ENCODE data around the gene FHIP1A. TPM values are rescaled to one million over a fixed set of nuclear protein-coding genes. Genes with fewer than 3 reads are reported as not detected.

The FHIP1A gene
- polyA plus RNA-seq, 1 of the 3 experiments (the other 2 are of a cell fraction) = 1.3 TPM

DNA sequence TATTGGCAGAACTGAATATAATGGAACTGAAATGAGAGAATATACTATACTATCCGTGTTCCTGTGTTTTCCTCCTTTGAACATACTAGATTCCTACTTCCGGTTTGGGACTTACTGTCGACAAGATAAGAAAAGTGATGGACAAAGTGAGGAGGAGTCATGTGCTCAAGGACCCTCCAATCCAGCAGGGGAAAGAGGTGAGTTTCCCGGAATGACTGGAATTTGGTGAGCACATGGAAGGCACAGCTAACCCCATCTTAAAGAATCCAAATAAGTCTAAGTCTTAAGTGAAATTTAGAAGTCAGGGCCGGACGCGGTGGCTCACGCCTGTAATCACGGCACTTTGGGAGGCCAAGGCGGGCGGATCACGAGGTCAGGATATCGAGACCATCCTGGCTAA, 47.0 kb upstream of the FHIP1A start:
- no peaks in the 10 kb centered on the region for H3K9me3 ChIP-seq
- no peaks in the 10 kb centered on the region for H3F3A ChIP-seq (replicated peaks; ENCODE audit: insufficient read depth)
- no peaks in the 10 kb centered on the region for H3K36me3 ChIP-seq (replicated peaks in 1 of 2; ENCODE audit: control insufficient read depth in 1 of 2, insufficient read depth in 2 of 2, low read length in 1 of 2)
- H4K20me1 ChIP-seq (ENCODE audit: insufficient read depth) = no peaks in the 10 kb centered on the region
- H3K4me2 ChIP-seq = no peak overlapping the region
- peaks cover 0 to 5% of the 10 kb centered on the region in 2 experiments; a peak in 1 of 4 replicates for H3K4me1 ChIP-seq (ENCODE audit: control insufficient read depth in 1 of 2, insufficient read depth in 2 of 2, low read depth in 1 of 2, low read length in 1 of 2)
- peak overlapping the region; percentile 71; the same call in 1 of the 2 replicates for H2AFZ ChIP-seq (ENCODE audit: low read depth)
- no peaks in the 10 kb centered on the region for H3K27me3 ChIP-seq (ENCODE audit: insufficient read depth)
- no peaks in the 10 kb centered on the region for H3K79me2 ChIP-seq (ENCODE audit: insufficient read depth)
- no peak overlapping the region for H3K9ac ChIP-seq
- CTCF ChIA-PET = interaction anchor here (0.7 to 3.9 kb wide), 8 partner anchors 38 to 265 kb away, joined by 4 to 18 read pairs (median 6); partner anchors contain the start of gene PRSS48
- H3K27ac ChIP-seq (ENCODE audit: low read depth in 2 of 2, low read length in 1 of 2) = no peak overlapping the region
- no peaks in the 10 kb centered on the region for H3K9me2 ChIP-seq
- WGBS (ENCODE audit: low lambda C conversion rate) = 90% methylated on average over 13 of the region's 13 CpGs
- TF ChIP-seq CHD2 (IDR thresholded peaks at IDR 0.05; ENCODE audit: low read length, partially characterized antibody) (no peak), GATA2 (CRISPR knock-in tag; IDR thresholded peaks at IDR 0.05) (no peak), JUND (IDR thresholded peaks at IDR 0.05) (no peak), NFIC (IDR thresholded peaks at IDR 0.05; ENCODE audit: borderline replicate concordance) (no peak), MXI1 (IDR thresholded peaks at IDR 0.05; ENCODE audit: low read depth, low read length) (no peak), IRF3 (IDR thresholded peaks at IDR 0.05; ENCODE audit: low read depth, low read length) (no peak), POLR2AphosphoS5 (IDR thresholded peaks at IDR 0.05; ENCODE audit: low read depth, low read length) (no peak), RXRA (IDR thresholded peaks at IDR 0.05; ENCODE audit: borderline replicate concordance, low read depth) (no peak), RCOR1 (IDR thresholded peaks at IDR 0.05; ENCODE audit: low read length) (no peak), NRF1 (IDR thresholded peaks at IDR 0.05; ENCODE audit: low read depth, low read length) (no peak), FOSL2 (IDR thresholded peaks at IDR 0.05; ENCODE audit: borderline replicate concordance, low read depth) (no peak), ELF1 (IDR thresholded peaks at IDR 0.05) (no peak)
- TF ChIP-seq, protein P1, sequence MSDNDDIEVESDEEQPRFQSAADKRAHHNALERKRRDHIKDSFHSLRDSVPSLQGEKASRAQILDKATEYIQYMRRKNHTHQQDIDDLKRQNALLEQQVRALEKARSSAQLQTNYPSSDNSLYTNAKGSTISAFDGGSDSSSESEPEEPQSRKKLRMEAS (IDR thresholded peaks at IDR 0.05; ENCODE audit: low read depth) = no peak
- TF ChIP-seq, protein P2, sequence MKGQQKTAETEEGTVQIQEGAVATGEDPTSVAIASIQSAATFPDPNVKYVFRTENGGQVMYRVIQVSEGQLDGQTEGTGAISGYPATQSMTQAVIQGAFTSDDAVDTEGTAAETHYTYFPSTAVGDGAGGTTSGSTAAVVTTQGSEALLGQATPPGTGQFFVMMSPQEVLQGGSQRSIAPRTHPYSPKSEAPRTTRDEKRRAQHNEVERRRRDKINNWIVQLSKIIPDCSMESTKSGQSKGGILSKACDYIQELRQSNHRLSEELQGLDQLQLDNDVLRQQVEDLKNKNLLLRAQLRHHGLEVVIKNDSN (IDR thresholded peaks at IDR 0.05; ENCODE audit: borderline replicate concordance, low read depth) = no peak
- no peak overlapping the region for H3K4me3 ChIP-seq (ENCODE audit: low read depth in 2 of 2, low read length in 1 of 2)
- POLR2A ChIA-PET = no interaction called here
- DNase-seq = no peak

- Histone ChIP-seq H3F3A (replicated peaks; ENCODE audit: insufficient read depth) (no peaks in the 10 kb centered on the region), H3K4me1 (ENCODE audit: control insufficient read depth in 1 of 2, insufficient read depth in 2 of 2, low read depth in 1 of 2, low read length in 1 of 2) (peaks cover 0 to 5% of the 10 kb centered on the region in 2 experiments; a peak in 1 of 4 replicates), H3K9me3 (no peaks in the 10 kb centered on the region), H2AFZ (ENCODE audit: low read depth) (peak overlapping the region; percentile 73; the same call in 1 of the 2 replicates), H3K27ac (ENCODE audit: low read depth in 2 of 2, low read length in 1 of 2) (no peak overlapping the region), H3K9ac (no peak overlapping the region), H4K20me1 (ENCODE audit: insufficient read depth) (no peaks in the 10 kb centered on the region), H3K4me3 (ENCODE audit: low read depth in 2 of 2, low read length in 1 of 2) (peak overlapping the region in 1 of 2 experiments; percentile 46; a peak in 1 of 4 replicates), H3K79me2 (ENCODE audit: insufficient read depth) (no peaks in the 10 kb centered on the region), H3K4me2 (no peak overlapping the region), H3K9me2 (no peaks in the 10 kb centered on the region), H3K36me3 (replicated peaks in 1 of 2; ENCODE audit: control insufficient read depth in 1 of 2, insufficient read depth in 2 of 2, low read length in 1 of 2) (no peaks in the 10 kb centered on the region), H3K27me3 (ENCODE audit: insufficient read depth) (no peaks in the 10 kb centered on the region)
- 48% methylated on average over 14 of the region's 14 CpGs for WGBS (ENCODE audit: low lambda C conversion rate)
- POLR2A ChIA-PET = no interaction called here
- CTCF ChIA-PET = interaction anchor here (0.7 to 3.9 kb wide), 9 partner anchors 25 to 264 kb away, joined by 3 to 18 read pairs (median 5); partner anchors contain the start of gene PRSS48
- DNase-seq = peak; percentile 83
- TF ChIP-seq, protein P3, sequence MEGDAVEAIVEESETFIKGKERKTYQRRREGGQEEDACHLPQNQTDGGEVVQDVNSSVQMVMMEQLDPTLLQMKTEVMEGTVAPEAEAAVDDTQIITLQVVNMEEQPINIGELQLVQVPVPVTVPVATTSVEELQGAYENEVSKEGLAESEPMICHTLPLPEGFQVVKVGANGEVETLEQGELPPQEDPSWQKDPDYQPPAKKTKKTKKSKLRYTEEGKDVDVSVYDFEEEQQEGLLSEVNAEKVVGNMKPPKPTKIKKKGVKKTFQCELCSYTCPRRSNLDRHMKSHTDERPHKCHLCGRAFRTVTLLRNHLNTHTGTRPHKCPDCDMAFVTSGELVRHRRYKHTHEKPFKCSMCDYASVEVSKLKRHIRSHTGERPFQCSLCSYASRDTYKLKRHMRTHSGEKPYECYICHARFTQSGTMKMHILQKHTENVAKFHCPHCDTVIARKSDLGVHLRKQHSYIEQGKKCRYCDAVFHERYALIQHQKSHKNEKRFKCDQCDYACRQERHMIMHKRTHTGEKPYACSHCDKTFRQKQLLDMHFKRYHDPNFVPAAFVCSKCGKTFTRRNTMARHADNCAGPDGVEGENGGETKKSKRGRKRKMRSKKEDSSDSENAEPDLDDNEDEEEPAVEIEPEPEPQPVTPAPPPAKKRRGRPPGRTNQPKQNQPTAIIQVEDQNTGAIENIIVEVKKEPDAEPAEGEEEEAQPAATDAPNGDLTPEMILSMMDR (IDR thresholded peaks at IDR 0.05) = peak; percentile 99
- TF ChIP-seq EP300 (IDR thresholded peaks at IDR 0.05; ENCODE audit: borderline replicate concordance in 1 of 2, low read depth in 1 of 2, low read length in 1 of 2) (no peak), NRF1 (IDR thresholded peaks at IDR 0.05; ENCODE audit: low read depth, low read length) (no peak), YY1 (IDR thresholded peaks at IDR 0.05; ENCODE audit: low read depth) (peak; percentile 57; the same call in 1 of the 2 replicates), EZH2phosphoT487 (IDR thresholded peaks at IDR 0.05; ENCODE audit: borderline replicate concordance, low read depth) (no peak), SMC3 (IDR thresholded peaks at IDR 0.05; ENCODE audit: low read depth, low read length) (peak; percentile 98), RCOR1 (IDR thresholded peaks at IDR 0.05; ENCODE audit: low read length) (0 out of 2 replicates have a peak, but pooled peaks have one; percentile 26), RAD21 (IDR thresholded peaks at IDR 0.05; ENCODE audit: low read length) (peak; percentile 100), RXRA (IDR thresholded peaks at IDR 0.05; ENCODE audit: borderline replicate concordance, low read depth) (no peak), FOXJ3 (CRISPR knock-in tag; IDR thresholded peaks at IDR 0.05) (no peak), MXI1 (IDR thresholded peaks at IDR 0.05; ENCODE audit: low read depth, low read length) (no peak)
These were observed 46.4 kb upstream of the FHIP1A start for GRCh38 chr4:151362404-151363164.

Data from SK-N-SH (cell line).